HG02610 (cell line): ENCODE measurements around the gene GPATCH1.
"Not testable (repeated sequence)": the region's sequence is repeated elsewhere in the genome, so short reads cannot be mapped to it uniquely, and the experiment has no call there.

Experiments used
- ATAC-seq: cut with Tn5 transposase; IDR thresholded peaks from one replicate; pipeline ENCODE4 v1.9.1; 2021; ENCODE audit warnings: mild to moderate bottlenecking, moderate library complexity; ENCODE audit not compliant: unreplicated experiment

The GPATCH1 gene

GRCh38 chr19:33110137-33110910 is 29.3 kb downstream of the GPATCH1 start:
- no peak for ATAC-seq

- ATAC-seq, result no peak
Measured at GRCh38 chr19:33111587-33111986, 30.6 kb downstream of the GPATCH1 start.

DNA sequence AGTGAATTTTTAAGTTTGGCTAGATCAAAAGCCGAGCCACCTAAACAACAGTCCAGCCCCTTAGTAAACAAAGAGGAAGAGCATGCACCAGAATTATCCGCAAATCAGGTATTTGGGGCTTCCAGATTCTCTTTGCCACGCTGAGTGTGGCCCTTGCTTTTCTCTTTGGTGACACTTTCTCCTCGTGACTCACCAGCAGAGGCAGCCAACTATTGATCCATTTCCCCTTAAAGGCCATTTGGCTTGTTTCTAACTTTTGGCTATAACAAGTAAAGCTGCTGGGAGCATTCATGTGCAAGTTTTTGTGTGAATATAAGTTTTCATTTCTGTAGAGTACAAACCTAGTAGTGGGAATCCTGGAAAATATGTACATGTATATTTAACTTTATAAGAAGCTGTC is 33.3 kb downstream of the GPATCH1 start:
- no peak for ATAC-seq

DNA sequence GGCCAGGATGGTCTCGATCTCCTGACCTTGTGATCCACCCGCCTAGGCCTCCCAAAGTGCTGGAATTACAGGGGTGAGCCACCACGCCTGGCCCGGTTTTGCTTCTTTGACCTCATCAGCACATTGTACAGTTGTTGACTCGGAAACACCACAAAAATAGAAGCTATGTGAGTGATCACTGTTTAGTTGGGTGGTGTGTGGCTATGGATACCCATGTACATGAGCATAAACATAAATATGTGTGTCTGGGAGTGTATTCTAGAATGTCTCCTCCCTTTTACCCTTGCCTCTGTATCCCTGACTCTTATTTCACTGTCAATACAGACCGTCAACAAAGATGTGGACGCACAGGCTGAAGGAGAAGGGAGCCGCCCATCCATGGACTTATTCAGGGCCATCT is 36.5 kb downstream of the GPATCH1 start:
- no peak for ATAC-seq

DNA sequence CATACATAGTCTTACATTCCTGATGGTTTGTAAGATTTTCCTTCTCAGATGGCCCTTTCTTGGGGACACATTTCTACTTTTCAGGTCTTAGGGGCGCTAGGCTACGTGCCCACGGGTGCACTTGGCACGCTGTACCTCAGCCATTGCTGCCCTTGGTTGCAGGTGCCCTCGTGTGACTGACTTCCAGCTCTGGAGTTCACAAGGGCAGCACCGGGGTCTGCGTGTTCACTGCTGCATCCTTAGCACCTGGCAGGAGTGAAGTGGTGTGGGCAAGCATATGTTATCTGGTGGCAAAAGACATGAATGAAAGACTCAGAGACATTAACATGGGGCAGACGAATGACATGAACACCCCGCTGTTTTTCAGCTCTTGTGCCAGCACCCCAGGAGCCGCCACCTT is 37.7 kb downstream of the GPATCH1 start:
- ATAC-seq, result no peak

- ATAC-seq, result no peak
Measured at GRCh38 chr19:33124207-33125098, 43.5 kb downstream of the GPATCH1 start.

DNA sequence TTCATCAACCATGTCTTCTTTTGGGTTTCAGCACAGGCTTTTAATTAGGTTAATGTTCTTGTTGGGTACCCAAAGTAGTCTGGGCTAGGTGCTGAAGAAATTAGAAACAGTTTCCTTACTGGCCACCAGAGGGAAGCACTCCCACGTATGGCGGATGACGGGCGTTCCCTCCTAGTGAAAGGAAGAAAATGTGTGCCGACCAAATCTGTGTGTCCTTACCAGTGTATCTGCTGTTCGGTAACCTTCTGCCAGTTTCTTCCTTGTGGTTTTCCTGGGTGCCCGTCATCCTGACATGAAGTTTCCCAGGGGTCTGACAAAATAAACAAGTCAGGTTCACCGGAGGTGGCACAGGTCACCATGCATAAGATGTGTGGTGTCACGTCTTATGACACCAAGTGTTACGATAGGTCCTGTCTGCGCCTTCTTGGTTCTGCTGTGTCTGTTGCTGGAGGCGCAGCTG is 45.0 kb downstream of the GPATCH1 start:
- ATAC-seq, result no peak

GRCh38 chr19:33126712-33127111 is 45.7 kb downstream of the GPATCH1 start:
- not testable (repeated sequence) for ATAC-seq

GRCh38 chr19:33129901-33130300 is 48.9 kb downstream of the GPATCH1 start:
- ATAC-seq, result no peak

DNA sequence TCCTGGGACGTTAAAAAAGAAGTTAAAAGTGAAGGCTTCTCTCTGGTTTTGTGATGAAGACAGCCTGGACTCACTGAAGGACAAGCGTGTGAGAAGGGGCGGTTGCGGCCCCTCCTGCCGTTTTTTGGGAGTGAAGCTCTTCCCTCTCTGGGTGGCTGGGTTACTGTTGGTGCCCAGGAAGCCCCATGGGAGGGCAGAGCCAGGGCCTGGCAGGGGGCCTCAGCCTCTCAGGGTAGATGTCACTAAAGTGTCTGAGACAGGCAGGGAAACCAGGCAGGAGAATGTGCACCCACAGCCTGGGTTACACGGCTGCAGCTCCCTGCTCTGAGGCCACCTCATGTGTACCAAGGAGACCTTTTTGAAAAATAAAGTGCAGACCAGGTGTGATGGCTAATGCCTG is 49.5 kb downstream of the GPATCH1 start:
- no peak for ATAC-seq

DNA sequence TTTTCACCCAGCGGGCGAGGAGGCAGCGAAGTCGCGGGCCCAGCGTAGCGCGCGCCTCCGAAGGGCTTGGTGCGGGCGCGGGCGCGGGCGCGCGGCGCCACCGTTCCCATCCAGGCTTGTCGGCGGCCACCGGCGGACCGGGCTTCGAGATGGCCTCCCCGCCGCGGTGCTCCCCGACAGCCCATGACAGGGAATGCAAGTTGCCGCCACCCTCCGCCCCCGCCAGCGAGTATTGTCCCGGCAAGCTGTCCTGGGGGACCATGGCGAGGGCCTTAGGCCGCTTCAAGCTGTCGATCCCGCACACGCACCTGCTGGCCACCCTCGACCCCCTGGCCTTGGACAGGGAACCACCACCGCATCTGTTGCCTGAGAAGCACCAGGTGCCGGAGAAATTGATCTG is 51.0 kb downstream of the GPATCH1 start, which contains the start of gene WDR88:
Gene WDR88 (plus strand): TSS at position 94 of the 400 bp plus-strand sequence. CDS start 56 bp downstream, at position 150.
- no peak for ATAC-seq

GRCh38 chr19:33132425-33132824 is 51.4 kb downstream of the GPATCH1 start:
- ATAC-seq, result no peak

- ATAC-seq, result no peak
Measured at GRCh38 chr19:33133438-33134031, 52.6 kb downstream of the GPATCH1 start.

DNA sequence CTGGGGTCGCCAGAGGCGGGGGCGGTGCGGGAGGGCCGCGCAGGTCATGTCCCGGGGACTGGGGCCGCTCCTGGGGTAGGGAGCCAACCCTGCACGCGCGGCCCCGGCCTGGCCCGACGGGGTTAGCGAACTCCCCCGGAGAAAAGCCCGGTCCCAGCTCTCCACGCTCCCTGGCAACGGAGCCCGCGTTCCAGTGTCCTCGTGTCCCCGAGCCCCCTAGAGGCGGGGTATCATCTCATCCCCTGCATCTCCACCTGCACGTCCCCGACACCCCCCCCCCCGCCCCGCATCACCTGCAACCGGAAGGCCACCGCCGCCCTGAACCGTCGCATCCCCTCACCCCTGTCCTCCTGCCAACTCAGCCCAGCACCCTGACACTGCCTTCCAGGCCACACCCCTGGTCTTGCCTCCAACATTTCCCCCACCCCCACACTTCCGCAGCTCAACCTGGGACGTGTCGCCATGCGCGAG is 53.6 kb downstream of the GPATCH1 start:
- no peak for ATAC-seq

DNA sequence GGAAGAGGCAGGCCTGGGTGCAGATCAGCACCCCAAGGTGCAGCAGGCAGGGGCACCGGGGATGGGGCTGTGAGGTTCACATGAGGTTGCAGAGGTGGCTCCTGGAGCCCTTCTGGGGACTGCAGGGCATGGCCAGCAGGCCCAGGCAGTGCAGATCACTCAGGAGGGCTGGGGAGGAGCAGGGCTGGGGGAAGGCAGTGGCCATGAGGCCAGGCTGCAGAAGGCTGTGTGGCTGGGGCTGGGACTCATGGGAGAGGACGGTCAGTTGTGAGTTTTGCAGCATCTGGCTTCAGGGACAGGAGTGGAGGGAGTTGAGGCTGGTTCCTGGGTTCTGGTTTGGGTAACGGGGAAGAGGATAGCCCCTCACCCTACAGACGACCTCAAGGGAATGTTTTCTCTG is 58.2 kb downstream of the GPATCH1 start:
- no peak for ATAC-seq

DNA sequence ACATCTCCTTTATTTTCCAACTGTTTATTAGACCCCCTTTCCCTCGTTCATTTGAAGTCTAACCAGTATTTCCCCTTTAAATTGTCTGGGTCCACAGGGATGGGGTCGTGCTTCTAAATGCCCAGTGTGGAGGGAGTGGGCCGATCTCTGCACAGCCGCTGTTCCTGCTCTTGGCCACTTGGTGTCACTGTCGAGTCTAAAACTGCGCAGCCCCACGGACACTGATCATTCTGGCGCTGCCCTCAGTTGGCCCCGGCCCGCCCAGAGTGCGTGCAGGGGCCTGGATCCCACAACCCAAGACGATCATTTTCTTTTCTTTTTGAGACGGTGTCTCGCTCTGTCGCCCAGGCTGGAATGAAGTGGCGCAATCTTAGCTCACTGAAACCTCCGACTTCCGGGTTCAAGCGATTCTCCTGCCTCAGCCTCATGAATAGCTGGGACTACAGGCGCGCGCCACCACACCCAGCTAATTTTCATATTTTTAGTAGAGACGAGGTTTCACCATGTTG is 63.0 kb downstream of the GPATCH1 start:
- peak; percentile 60 for ATAC-seq

DNA sequence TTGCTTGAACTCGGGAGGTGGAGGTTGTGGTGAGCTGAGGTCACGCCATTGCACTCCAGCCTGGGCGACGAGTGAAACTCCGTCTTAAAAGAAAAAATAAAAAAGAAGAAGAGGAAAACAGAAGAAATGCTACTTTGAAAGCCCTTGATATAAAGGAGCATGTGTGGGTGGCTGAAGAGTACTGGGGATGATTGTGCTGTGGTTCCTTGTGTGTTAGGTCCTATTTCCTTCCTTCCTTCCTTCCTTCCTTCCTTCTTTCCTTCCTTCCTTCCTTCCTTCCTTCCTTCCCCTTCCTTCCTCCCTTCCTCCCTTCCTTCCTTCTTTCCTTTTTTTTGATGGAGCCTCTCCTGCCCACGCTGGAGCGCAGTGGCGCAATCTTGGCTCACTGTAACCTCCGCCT is 65.2 kb downstream of the GPATCH1 start:
- ATAC-seq, result no peak

GRCh38 chr19:33147538-33147937 is 66.6 kb downstream of the GPATCH1 start:
- ATAC-seq, result no peak

GRCh38 chr19:33150852-33151518 is 70.0 kb downstream of the GPATCH1 start:
- no peak for ATAC-seq

DNA sequence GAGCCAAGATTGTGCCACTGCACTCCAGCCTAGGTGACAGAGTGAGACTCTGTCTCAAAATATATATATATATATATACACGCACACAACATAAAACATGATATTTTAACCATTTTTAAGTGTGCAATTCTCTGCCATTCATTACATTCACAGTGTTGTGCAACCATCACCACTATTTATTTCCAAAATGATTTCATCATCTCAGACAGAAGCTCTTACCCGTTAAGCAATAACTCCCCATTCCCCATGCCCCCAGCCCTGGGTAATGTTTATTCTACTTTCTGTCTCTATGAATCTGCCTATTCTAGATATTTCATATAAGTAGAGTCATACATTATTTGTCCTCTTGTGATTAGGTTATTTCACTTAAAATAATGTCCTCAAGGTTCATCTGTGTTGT is 71.2 kb downstream of the GPATCH1 start:
- ATAC-seq, result no peak

DNA sequence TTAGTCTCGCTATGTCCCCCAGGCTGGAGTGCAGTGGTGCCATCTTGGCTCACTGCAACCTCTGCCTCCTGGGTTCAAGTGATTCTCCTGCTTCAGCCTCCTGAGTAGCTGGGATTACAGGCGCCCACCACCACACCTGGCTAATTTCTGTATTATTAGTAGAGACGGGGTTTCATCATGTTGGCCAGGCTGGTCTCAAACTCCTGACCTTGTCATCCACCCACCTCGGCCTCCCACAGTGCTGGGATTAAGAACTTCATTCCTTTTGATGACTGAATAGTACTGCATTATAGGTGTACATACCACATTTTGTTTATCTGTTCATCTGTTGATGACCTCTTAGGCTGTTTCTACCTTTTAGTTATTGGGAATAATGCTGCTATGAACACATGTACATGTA is 71.6 kb downstream of the GPATCH1 start:
- ATAC-seq, result not testable (repeated sequence)
